ENCODE results near the gene AMZ1.

Gene AMZ1

GRCh38 chr7:2757361-2757903, 69.4 kb downstream of the AMZ1 start:
- no peak for DNase-seq

- peak; percentile 99 for DNase-seq
Observed at GRCh38 chr7:2757904-2758672, 70.1 kb downstream of the AMZ1 start.

GRCh38 chr7:2758673-2759616, 70.9 kb downstream of the AMZ1 start:
- DNase-seq, result no peak

- DNase-seq, result no peak
Observed at GRCh38 chr7:2759736-2760097, 71.7 kb downstream of the AMZ1 start.

- DNase-seq, result peak; percentile 67
Observed at GRCh38 chr7:2760098-2760889, 72.3 kb downstream of the AMZ1 start.

GRCh38 chr7:2761131-2761624, 73.2 kb downstream of the AMZ1 start:
- no peak for DNase-seq

GRCh38 chr7:2761801-2762497, 73.9 kb downstream of the AMZ1 start:
- no peak for DNase-seq

GRCh38 chr7:2763597-2763996, 75.6 kb downstream of the AMZ1 start:
- DNase-seq, result no peak

GRCh38 chr7:2764621-2765020, 76.6 kb downstream of the AMZ1 start:
- DNase-seq, result no peak
